Measurements from ENCODE around the gene ATP1B1.

DNA sequence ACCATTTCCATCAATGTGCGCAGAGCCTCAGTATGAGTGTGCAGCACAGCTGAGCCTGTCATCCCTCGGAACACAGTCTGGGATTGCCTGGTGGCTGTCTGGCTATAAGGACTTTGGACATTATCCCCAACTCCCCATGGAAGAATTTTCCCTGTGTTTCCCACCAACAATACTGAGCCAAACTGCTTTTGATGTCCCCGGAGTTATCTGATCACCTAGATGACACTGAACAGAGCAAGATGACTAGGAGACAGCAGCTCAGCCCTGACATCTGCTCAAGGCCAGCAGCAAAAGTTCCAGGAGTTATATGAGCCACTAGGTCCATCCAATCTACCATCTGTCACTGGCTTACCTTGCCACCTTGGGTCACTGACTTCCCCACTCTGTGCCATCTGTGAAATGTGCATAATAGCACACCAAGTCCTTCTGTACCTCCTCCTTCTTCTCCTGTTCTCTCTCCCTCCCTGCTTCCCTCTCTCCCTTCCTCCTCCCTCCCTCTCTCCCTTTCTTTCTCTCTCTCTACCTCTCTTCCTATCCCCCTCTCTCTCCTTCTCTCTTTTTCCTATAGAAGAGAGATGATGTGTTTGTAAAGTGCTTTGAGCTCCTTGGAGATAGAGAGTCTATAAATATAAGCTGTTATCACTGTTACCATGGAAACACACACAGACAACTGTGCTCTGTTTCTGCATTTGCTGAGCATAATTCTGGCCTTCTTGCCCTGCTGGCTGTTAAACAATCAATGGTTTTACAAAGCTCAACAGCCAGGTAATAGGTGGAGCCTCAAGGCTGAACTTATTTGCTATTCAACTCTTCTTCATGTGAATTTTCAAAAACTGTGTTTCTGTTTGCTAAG lies 19.7 kb upstream of the ATP1B1 start:
- no peak for TF ChIP-seq CAMTA2 (CRISPR knock-in tag; conservative IDR thresholded peaks at IDR 0.05)
- TF ChIP-seq, protein P1, sequence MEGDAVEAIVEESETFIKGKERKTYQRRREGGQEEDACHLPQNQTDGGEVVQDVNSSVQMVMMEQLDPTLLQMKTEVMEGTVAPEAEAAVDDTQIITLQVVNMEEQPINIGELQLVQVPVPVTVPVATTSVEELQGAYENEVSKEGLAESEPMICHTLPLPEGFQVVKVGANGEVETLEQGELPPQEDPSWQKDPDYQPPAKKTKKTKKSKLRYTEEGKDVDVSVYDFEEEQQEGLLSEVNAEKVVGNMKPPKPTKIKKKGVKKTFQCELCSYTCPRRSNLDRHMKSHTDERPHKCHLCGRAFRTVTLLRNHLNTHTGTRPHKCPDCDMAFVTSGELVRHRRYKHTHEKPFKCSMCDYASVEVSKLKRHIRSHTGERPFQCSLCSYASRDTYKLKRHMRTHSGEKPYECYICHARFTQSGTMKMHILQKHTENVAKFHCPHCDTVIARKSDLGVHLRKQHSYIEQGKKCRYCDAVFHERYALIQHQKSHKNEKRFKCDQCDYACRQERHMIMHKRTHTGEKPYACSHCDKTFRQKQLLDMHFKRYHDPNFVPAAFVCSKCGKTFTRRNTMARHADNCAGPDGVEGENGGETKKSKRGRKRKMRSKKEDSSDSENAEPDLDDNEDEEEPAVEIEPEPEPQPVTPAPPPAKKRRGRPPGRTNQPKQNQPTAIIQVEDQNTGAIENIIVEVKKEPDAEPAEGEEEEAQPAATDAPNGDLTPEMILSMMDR (IDR thresholded peaks at IDR 0.05 in 2 of 3, conservative IDR thresholded peaks at IDR 0.05 in 1 of 3; ENCODE audit: insufficient read depth in 2 of 3, low read depth in 1 of 3, low read length in 3 of 3), result no peak
- TF ChIP-seq SPI1 (IDR thresholded peaks at IDR 0.05; ENCODE audit: borderline replicate concordance, low read depth, low read length), result no peak
- no peak for TF ChIP-seq RAD51 (IDR thresholded peaks at IDR 0.05; ENCODE audit: borderline replicate concordance, low read depth)
- TF ChIP-seq ZNF444 (CRISPR knock-in tag; IDR thresholded peaks at IDR 0.05), result no peak
- TF ChIP-seq SMAD3 (CRISPR knock-in tag; conservative IDR thresholded peaks at IDR 0.05), result no peak
- no peak for TF ChIP-seq EGR1 (conservative IDR thresholded peaks at IDR 0.05)
- TF ChIP-seq, protein P2, sequence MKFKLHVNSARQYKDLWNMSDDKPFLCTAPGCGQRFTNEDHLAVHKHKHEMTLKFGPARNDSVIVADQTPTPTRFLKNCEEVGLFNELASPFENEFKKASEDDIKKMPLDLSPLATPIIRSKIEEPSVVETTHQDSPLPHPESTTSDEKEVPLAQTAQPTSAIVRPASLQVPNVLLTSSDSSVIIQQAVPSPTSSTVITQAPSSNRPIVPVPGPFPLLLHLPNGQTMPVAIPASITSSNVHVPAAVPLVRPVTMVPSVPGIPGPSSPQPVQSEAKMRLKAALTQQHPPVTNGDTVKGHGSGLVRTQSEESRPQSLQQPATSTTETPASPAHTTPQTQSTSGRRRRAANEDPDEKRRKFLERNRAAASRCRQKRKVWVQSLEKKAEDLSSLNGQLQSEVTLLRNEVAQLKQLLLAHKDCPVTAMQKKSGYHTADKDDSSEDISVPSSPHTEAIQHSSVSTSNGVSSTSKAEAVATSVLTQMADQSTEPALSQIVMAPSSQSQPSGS (CRISPR knock-in tag; IDR thresholded peaks at IDR 0.05), result no peak
- no peak for TF ChIP-seq JUND (IDR thresholded peaks at IDR 0.05; ENCODE audit: borderline replicate concordance, low read depth, low read length)
- no peak for TF ChIP-seq JUND (tag; IDR thresholded peaks at IDR 0.05; ENCODE audit: borderline replicate concordance, low read depth, low read length)
- TF ChIP-seq, protein P3, sequence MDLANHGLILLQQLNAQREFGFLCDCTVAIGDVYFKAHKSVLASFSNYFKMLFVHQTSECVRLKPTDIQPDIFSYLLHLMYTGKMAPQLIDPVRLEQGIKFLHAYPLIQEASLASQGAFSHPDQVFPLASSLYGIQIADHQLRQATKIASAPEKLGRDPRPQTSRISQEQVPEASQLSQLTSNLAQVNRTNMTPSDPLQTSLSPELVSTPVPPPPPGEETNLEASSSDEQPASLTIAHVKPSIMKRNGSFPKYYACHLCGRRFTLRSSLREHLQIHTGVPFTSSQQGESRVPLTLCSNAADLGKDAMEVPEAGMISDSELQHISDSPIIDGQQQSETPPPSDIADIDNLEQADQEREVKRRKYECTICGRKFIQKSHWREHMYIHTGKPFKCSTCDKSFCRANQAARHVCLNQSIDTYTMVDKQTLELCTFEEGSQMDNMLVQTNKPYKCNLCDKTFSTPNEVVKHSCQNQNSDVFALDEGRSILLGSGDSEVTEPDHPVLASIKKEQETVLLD (IDR thresholded peaks at IDR 0.05), result no peak
- no peak for TF ChIP-seq ZNF263 (CRISPR knock-in tag; IDR thresholded peaks at IDR 0.05; ENCODE audit: borderline replicate concordance)
- TF ChIP-seq, protein P4, sequence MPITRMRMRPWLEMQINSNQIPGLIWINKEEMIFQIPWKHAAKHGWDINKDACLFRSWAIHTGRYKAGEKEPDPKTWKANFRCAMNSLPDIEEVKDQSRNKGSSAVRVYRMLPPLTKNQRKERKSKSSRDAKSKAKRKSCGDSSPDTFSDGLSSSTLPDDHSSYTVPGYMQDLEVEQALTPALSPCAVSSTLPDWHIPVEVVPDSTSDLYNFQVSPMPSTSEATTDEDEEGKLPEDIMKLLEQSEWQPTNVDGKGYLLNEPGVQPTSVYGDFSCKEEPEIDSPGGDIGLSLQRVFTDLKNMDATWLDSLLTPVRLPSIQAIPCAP (CRISPR knock-in tag; IDR thresholded peaks at IDR 0.05; ENCODE audit: borderline replicate concordance), result no peak
